Measurements from ENCODE around the gene CARD9. TPM values are rescaled to one million over a fixed set of nuclear protein-coding genes. Genes with fewer than 3 reads are reported as not detected.

Gene CARD9
- total RNA-seq, 2 donors from 2014 or later: 0.35 to 1.5 TPM

- Mint-ChIP-seq H3K36me3 (ENCODE audit: low read depth) (no peaks in the 10 kb centered on the region), H3K27me3 (ENCODE audit: insufficient read depth) (no peaks in the 10 kb centered on the region), H3K4me1 (peaks cover 3% of the 10 kb centered on the region), H3K4me3 (no peak overlapping the region), H3K27ac (peak overlapping the region; percentile 68), H3K9me3 (no peaks in the 10 kb centered on the region)
- DNase-seq: peak; percentile 92
- Histone ChIP-seq H3K9ac (ENCODE audit: extremely low read depth, low read length, poor library complexity, severe bottlenecking) (no peak overlapping the region), H3K4me1 (ENCODE audit: control insufficient read depth, insufficient read depth, low read length) (peaks cover 6% of the 10 kb centered on the region), H3K36me3 (ENCODE audit: control insufficient read depth, insufficient read depth, low read length) (no peaks in the 10 kb centered on the region), H3K4me3 (ENCODE audit: low read length) (no peak overlapping the region), H3K27ac (ENCODE audit: low read depth, low read length) (no peak overlapping the region), H3K9me3 (ENCODE audit: control insufficient read depth, low read length) (no peaks in the 10 kb centered on the region), H3K27me3 (ENCODE audit: control insufficient read depth, insufficient read depth, low read length, poor library complexity, severe bottlenecking) (no peaks in the 10 kb centered on the region)
- WGBS, 2 experiments (ENCODE audit: insufficient coverage in 1 of 2, insufficient read length in 1 of 2): 61 to 70% methylated on average over 13 to 32 of the region's 32 CpGs
- peak; percentile 99 for TF ChIP-seq CTCF (conservative IDR thresholded peaks at IDR 0.05)
These were observed 34.1 kb downstream of the CARD9 start for GRCh38 chr9:136339173-136339957.

GRCh38 chr9:136338511-136338910, 35.0 kb downstream of the CARD9 start:
- Mint-ChIP-seq H3K36me3 (ENCODE audit: low read depth) (no peaks in the 10 kb centered on the region), H3K4me3 (no peak overlapping the region), H3K27ac (no peak overlapping the region), H3K27me3 (ENCODE audit: insufficient read depth) (no peaks in the 10 kb centered on the region), H3K9me3 (no peaks in the 10 kb centered on the region), H3K4me1 (peaks cover 3% of the 10 kb centered on the region)
- no peak overlapping the region for H3K27ac ChIP-seq (ENCODE audit: low read depth, low read length)
- no peak overlapping the region for H3K9ac ChIP-seq (ENCODE audit: extremely low read depth, low read length, poor library complexity, severe bottlenecking)
- no peak for DNase-seq
- H3K4me3 ChIP-seq (ENCODE audit: low read length): no peak overlapping the region
- peaks cover 6% of the 10 kb centered on the region for H3K4me1 ChIP-seq (ENCODE audit: control insufficient read depth, insufficient read depth, low read length)
- H3K9me3 ChIP-seq (ENCODE audit: control insufficient read depth, low read length): no peaks in the 10 kb centered on the region
- no peaks in the 10 kb centered on the region for H3K36me3 ChIP-seq (ENCODE audit: control insufficient read depth, insufficient read depth, low read length)
- H3K27me3 ChIP-seq (ENCODE audit: control insufficient read depth, insufficient read depth, low read length, poor library complexity, severe bottlenecking): no peaks in the 10 kb centered on the region
- TF ChIP-seq CTCF (conservative IDR thresholded peaks at IDR 0.05): no peak
- WGBS, 2 experiments (ENCODE audit: insufficient coverage in 1 of 2, insufficient read length in 1 of 2): 96 to 98% methylated on average over 15 to 25 of the region's 25 CpGs

GRCh38 chr9:136337416-136338395, 35.8 kb downstream of the CARD9 start:
- H3K27ac ChIP-seq (ENCODE audit: low read depth, low read length): no peak overlapping the region
- no peak overlapping the region for H3K4me3 ChIP-seq (ENCODE audit: low read length)
- Mint-ChIP-seq H3K27ac (no peak overlapping the region), H3K36me3 (ENCODE audit: low read depth) (no peaks in the 10 kb centered on the region), H3K9me3 (no peaks in the 10 kb centered on the region), H3K4me1 (peaks cover 1% of the 10 kb centered on the region), H3K4me3 (no peak overlapping the region), H3K27me3 (ENCODE audit: insufficient read depth) (no peaks in the 10 kb centered on the region)
- H3K9ac ChIP-seq (ENCODE audit: extremely low read depth, low read length, poor library complexity, severe bottlenecking): no peak overlapping the region
- no peaks in the 10 kb centered on the region for H3K9me3 ChIP-seq (ENCODE audit: control insufficient read depth, low read length)
- H3K36me3 ChIP-seq (ENCODE audit: control insufficient read depth, insufficient read depth, low read length): no peaks in the 10 kb centered on the region
- no peaks in the 10 kb centered on the region for H3K27me3 ChIP-seq (ENCODE audit: control insufficient read depth, insufficient read depth, low read length, poor library complexity, severe bottlenecking)
- TF ChIP-seq CTCF (conservative IDR thresholded peaks at IDR 0.05): no peak
- H3K4me1 ChIP-seq (ENCODE audit: control insufficient read depth, insufficient read depth, low read length): no peaks in the 10 kb centered on the region
- 93 to 96% methylated on average over 14 to 43 of the region's 43 CpGs for WGBS, 2 experiments (ENCODE audit: insufficient coverage in 1 of 2, insufficient read length in 1 of 2)
- DNase-seq: no peak
